ENCODE data around the gene PLXNA4.

PLXNA4 gene

GRCh38 chr7:132424821-132425724, 151.2 kb downstream of the PLXNA4 start:
- Histone ChIP-seq H3K27me3 (ENCODE audit: insufficient read depth, poor library complexity, severe bottlenecking) (no peaks in the 10 kb centered on the region), H3K27ac (replicated peaks) (no peak overlapping the region), H3K4me3 (replicated peaks; ENCODE audit: insufficient read depth, low read length) (no peak overlapping the region)
- TF ChIP-seq POLR2AphosphoS5 (IDR thresholded peaks at IDR 0.05; ENCODE audit: low read depth) (no peak), REST (IDR thresholded peaks at IDR 0.05; ENCODE audit: insufficient replicate concordance, low read depth) (no peak), GABPA (IDR thresholded peaks at IDR 0.05; ENCODE audit: low read depth) (no peak), CTCF (IDR thresholded peaks at IDR 0.05; ENCODE audit: insufficient read depth, low read length) (no peak), SPI1 (IDR thresholded peaks at IDR 0.05; ENCODE audit: borderline replicate concordance, low read depth) (no peak)
- DNase-seq (ENCODE audit: low read depth in 1 of 2, low spot score in 1 of 2), result no peak

- DNase-seq (ENCODE audit: low read depth in 1 of 2, low spot score in 1 of 2), result no peak
- TF ChIP-seq SPI1 (IDR thresholded peaks at IDR 0.05; ENCODE audit: borderline replicate concordance, low read depth), result no peak
- TF ChIP-seq POLR2AphosphoS5 (IDR thresholded peaks at IDR 0.05; ENCODE audit: low read depth), result no peak
- no peak for TF ChIP-seq REST (IDR thresholded peaks at IDR 0.05; ENCODE audit: insufficient replicate concordance, low read depth)
- TF ChIP-seq GABPA (IDR thresholded peaks at IDR 0.05; ENCODE audit: low read depth), result no peak
- TF ChIP-seq CTCF (IDR thresholded peaks at IDR 0.05; ENCODE audit: insufficient read depth, low read length), result no peak
- H3K4me3 ChIP-seq (replicated peaks; ENCODE audit: insufficient read depth, low read length), result no peak overlapping the region
- H3K27ac ChIP-seq (replicated peaks), result no peak overlapping the region
- no peaks in the 10 kb centered on the region for H3K27me3 ChIP-seq (ENCODE audit: insufficient read depth, poor library complexity, severe bottlenecking)
Measured at GRCh38 chr7:132424277-132424676, 152.0 kb downstream of the PLXNA4 start.

GRCh38 chr7:132423594-132424200, 152.6 kb downstream of the PLXNA4 start:
- no peak for DNase-seq (ENCODE audit: low read depth in 1 of 2, low spot score in 1 of 2)
- Histone ChIP-seq H3K27me3 (ENCODE audit: insufficient read depth, poor library complexity, severe bottlenecking) (no peaks in the 10 kb centered on the region), H3K27ac (replicated peaks) (no peak overlapping the region), H3K4me3 (replicated peaks; ENCODE audit: insufficient read depth, low read length) (no peak overlapping the region)
- TF ChIP-seq SPI1 (IDR thresholded peaks at IDR 0.05; ENCODE audit: borderline replicate concordance, low read depth) (no peak), CTCF (IDR thresholded peaks at IDR 0.05; ENCODE audit: insufficient read depth, low read length) (no peak), POLR2AphosphoS5 (IDR thresholded peaks at IDR 0.05; ENCODE audit: low read depth) (no peak), REST (IDR thresholded peaks at IDR 0.05; ENCODE audit: insufficient replicate concordance, low read depth) (no peak), GABPA (IDR thresholded peaks at IDR 0.05; ENCODE audit: low read depth) (no peak)
